Stimulated activated CD8-positive, alpha-beta memory T cell treated with anti-CD3 and anti-CD28 coated beads, Interleukin-15, amount 100 ng/mL, for 1 hour (primary cell): ENCODE results near the gene GRM3.
"Not testable (repeated sequence)": the region's sequence is repeated elsewhere in the genome, so short reads cannot be mapped to it uniquely, and the experiment has no call there.

Experiments
- DNase-seq: peaks from one replicate; pipeline ENCODE4 v3.0.0-alpha.2; 2020; ENCODE audit warnings: low read depth

Gene GRM3

DNA sequence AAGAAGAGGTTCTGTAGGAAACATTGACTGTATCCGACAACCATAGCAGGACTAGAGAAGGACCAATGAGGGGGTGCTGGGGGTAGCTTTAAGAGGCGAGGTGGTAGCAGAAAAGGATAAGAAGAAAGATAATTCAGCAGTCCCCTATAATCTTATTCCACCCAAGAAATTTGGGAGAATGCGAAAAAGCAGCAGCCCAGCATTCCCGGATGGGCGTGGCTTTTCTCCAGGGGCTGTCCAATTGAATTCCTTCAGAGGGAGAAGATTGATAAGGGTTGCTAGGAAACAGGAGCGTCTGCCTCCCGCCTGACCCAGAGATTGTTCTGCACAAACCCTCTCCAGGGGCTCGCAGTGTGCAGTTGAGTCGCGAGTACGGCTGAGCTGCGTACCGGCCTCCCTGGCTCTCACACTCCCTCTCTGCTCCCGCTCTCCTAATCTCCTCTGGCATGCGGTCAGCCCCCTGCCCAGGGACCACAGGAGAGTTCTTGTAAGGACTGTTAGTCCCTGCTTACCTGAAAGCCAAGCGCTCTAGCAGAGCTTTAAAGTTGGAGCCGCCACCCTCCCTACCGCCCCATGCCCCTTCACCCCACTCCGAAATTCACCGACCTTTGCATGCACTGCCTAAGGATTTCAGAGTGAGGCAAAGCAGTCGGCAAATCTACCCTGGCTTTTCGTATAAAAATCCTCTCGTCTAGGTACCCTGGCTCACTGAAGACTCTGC, at the start of gene GRM3:
Gene GRM3, plus strand, starts transcription at position 349 of the 721 bp plus-strand sequence. CDS start 121,237 bp downstream, outside the sequence.
- DNase-seq = no peak

DNA sequence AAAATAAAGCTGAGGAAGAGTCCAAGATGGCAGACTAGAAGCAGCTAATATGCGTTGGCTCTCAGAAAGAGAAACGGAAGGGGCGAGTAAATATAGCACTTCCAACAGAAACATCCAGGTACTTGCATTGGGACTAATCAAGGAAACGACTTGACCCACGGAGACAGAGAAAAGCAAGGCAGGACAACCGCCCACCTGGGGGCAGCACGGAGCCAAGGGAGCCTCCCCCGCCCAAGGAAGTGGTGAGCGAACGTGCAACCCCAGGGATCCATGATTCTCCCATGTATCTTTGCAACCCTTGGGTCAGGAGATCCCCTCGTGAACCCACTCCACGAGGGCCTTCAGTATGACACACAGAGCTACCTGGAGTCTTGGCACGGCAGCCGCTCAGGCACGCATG, 45.4 kb upstream of the GRM3 start:
- no peak for DNase-seq

DNA sequence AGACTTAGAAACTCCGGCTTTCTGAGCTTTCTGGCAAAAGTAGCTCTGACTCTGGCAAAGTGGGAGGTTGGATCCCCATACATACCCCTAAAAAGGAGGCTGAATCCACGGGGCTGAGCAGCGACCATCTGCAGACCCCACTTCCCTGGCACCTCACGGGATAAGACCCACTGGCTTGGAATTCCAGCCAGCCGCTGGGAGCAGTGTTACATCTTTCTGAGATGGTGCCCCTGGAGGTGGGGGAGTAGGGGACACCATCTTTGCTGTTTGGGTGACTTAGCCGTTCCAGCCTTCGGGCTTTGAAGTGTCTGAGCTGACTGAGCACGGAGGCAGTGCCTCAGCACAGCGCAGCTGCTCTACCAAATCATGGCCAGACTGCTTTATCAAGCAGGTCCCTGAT, 45.0 kb upstream of the GRM3 start:
- DNase-seq = no peak

DNA sequence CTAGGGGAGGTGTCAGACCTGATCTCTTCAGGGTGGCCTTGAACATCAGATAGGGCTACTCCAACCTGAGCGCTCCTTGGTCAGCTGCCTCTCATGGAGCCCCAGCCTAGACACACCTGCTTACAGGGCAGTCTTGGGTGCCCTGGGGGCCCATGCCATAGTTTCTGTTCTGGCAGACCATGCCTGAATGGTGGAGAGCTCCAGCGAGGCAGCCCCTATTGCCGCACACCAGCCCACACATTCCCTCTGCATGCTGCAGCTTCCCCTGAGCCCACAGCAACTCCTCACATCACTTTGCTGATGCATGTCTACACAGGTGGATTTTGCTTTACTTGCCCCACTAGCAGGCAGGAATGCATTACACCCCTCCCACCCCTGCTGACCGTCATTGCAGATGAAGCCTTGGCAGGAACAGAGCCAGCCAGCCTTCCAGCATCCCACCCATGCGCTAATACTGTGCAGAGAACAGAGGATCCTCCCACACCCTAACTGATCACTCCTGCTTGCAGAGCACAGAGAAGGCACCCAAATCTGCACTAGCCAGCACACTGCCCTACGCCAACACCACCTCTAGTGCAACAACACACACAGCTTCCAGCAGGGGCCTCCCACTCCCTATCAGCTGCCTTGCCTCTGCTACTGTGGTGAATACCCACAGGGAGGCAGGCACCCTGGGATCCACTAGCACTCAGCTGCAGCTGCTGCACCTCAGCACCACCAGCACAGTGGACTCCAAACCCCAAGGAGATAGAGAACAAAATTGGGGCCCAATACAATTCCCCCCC, 43.0 kb upstream of the GRM3 start:
- no peak for DNase-seq

DNA sequence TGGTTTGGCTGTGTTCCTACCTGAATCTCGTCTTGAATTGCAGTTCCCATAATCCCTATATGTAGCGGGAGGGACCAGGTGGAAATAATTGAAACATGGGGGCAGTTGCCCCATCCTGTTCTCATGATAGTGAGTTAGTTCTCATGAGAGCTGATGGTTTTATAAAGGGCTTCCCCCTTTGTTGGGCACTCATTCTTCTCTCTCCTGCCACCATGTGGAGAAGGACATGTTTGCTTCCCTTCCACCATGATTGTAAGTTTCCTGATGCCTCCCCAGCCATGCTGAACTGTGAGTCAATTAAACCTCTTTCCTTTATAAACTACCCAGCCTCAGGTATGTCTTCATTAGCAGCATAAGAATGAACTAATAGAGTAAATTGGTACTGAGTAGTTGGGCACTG, 28.0 kb upstream of the GRM3 start:
- not testable (repeated sequence) for DNase-seq

DNA sequence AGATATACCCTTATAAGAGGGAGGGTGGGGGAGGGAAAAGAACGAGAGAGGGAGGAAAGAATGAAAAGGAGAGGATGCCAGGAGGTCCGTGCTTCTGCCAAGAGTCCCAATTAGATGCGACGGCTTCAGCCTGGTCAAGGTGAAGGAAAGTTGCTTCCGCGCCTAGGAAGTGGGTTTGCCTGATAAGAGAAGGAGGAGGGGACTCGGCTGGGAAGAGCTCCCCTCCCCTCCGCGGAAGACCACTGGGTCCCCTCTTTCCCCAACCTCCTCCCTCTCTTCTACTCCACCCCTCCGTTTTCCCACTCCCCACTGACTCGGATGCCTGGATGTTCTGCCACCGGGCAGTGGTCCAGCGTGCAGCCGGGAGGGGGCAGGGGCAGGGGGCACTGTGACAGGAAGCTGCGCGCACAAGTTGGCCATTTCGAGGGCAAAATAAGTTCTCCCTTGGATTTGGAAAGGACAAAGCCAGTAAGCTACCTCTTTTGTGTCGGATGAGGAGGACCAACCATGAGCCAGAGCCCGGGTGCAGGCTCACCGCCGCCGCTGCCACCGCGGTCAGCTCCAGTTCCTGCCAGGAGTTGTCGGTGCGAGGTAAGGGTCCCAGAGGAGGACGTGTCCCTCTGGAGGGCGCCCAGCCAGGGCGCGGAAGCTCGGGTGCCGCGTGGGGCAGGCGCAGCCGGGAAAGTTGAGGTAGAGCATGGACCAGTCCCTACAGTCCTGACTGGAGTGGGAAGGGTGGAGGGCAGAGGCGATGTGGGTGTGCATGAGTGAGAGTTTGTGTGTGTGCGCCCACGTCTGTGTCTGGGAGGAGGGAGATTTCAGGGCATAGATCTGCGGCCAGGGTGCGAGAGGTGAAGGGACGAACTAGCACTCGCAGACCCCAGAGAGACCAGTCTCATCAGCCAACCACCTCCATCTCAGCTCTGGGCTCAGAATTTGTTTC, 844 bp downstream of the GRM3 start:
- no peak for DNase-seq

DNA sequence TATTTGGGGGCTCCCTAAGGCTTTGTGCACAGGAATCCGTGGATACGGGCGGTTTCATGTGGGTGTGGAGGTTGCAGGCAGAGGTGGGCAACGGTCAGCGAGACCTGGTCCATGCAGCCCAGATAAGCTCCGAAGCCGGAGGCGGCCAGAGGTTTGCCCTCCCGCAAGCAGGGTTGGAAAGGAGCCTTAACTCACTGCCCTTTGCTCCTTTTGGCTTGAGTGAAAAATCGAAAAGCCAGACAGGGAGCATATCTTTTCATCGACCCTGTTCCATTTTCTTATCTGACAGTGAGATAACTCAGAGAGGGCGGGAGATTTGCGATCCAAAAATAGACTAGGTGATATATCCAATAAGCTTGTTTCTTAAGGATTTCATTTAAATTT, 1.5 kb downstream of the GRM3 start:
- no peak for DNase-seq

DNA sequence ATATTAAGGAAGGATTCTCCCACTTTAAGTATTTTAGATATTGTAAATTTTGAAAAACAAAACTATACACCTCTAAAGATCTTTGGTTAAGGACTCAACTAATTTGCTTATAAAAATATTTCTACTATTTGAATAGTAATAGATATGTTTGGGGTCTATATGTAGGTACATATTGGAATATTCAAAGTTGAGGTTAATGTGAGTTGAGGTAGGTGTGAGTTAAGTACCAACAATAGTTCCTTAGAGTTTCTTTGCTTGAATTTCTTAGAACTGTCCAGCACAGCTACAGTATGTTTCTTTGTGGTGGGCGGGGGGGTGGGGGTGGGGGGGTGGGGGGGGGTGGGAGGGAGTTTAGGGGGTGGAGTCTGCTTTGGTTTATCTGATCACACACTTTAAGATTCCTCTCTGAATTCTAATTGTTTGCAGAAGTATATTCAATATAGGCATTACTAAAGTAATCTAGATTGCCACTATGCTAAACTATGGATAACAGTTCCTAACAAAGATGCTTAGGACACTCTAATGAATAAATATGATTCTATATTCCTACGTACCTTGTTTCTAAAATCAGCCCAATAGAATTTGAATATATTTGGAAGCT, 2.1 kb downstream of the GRM3 start:
- DNase-seq = no peak

DNA sequence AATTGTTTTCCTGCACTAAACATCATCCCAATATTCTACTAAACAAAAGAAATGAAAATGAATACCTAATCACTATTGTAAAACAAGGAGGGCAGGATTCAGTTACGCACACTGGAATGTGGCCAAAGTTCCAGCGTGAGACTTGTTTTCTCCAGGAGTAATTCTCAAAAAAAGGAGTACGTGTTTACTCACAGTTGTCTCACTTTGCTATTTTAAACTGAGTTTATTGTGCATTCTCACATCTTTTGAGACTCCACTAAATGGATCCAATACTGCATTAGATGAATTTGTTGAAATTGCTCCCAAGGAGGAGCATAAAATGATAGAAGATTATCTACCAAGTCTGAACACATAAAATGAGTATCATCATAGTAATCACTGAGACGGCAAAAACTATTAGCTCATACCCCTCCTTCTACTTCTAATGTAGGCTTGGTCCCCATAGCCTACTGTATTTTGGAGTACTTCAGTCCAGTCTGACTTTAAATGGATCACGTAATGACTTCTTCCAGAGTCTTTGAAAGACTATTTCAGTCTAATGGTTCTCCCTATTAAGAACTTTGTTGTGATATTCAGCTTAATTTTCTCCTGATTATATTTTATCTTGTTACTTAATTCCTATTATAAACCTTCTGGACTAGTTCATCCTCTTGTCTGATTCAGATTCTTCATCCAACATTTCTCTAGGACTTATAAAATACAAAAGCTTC, 3.8 kb downstream of the GRM3 start:
- no peak for DNase-seq

DNA sequence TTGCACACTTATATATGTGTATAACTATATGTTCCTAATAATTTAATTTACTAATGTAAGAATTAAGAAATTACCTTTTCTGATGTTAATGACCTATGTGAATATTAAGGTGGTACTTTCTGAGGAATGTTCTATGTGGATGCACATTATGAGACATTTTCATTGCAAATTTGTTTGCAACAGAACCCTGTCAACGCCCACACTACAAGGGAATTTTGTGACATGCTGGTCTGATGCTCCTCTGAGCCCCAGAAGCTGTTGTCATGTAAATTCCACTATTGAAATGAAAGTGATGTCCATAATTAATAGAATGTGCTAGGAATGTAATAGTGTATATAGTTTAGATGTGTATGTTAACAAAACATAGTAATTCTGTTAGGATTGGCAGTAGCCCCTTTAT, 4.5 kb downstream of the GRM3 start:
- no peak for DNase-seq

DNA sequence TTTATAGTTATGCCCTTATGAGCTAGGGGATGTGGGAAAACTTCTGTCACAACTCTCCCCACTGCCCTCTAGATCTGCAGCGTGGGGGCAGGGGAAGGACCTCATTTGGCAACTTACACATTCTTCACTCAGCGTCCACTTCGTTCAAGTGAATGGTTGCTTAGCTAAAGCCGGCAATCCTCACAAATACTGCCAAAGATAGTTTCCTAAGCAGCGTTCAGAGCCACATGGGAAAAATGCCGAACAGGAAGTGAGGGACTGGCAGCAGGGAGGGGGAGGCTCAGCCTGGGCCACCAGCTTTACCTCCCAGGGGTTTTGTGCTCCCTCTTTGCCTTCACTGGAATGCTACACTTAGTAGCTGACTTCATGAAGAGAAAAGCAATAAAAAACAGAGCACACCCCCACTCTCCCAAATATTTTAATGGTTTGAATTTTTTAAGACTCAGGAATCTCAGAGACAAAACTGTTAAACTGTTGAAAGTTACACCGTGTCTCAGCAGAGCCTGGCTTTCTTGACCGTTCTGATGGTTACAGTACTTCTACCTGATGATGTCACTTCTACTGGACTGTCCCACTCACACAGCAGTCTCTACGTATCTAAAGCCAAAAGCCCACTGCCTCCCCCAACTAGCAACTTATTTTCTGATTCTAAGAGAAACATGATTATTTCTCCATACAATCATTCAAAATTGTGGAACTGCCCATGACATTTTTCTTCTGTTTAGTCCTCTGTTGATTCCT, 10.4 kb downstream of the GRM3 start:
- DNase-seq = no peak

DNA sequence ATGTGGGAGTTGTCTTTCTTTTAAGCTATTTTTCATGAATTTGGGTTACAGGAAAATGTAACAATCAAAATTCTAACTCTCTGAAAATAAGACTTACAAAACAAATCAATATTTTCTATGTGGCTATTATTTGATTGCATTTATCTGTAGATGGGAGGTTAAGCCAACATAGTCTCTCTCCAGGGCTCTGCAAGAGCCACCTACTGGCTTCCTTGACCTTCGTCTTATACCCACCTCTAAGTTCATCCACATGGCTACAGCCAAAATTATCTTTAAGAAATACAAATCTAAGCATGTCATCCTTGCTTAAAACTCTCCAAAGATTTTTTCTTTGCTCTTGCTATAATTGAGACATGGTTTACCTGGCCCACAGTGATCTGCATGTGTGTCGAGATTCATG, 14.2 kb downstream of the GRM3 start:
- DNase-seq = no peak

DNA sequence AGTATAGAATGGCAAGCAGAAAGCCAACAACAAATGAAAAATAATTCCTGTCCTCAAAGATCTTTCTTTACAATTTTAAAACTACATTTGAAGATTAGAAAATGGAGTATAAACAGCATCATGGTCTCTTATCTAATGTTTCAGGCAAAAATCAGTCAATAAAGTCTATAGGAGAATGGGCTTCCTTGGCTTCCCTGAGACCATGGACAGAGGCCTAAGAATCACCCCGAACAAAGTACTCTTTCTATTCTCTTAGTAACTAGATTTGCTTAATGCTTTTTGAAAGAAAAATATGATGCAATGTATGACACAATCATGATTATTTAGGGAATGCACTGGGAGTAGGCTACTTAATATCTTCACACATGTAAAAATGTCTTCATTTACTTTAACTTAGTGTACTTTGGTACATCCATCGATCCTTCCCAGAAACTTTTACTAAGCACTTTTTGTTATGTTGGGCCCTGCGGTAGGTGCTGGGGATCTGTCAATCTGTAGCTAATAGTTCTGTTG, 17.3 kb downstream of the GRM3 start:
- DNase-seq = no peak

DNA sequence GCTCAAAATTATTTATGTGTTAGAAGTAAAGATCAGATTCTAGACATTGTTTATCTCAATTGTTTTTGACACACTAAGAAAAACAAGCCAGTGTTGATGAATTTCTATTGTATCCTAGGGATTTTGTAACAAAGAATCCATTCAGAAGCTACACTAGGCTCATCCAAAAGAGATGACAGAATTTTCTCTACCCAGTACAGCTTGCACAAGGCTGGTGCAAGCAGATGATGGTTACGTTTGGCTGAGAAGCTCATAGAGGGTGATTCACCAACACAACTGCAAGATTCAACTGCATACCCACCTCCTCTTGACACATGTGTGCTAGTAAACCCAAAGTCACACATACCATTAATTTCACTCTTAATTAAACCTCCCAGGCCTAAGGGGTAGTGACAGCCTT, 20.8 kb downstream of the GRM3 start:
- no peak for DNase-seq

DNA sequence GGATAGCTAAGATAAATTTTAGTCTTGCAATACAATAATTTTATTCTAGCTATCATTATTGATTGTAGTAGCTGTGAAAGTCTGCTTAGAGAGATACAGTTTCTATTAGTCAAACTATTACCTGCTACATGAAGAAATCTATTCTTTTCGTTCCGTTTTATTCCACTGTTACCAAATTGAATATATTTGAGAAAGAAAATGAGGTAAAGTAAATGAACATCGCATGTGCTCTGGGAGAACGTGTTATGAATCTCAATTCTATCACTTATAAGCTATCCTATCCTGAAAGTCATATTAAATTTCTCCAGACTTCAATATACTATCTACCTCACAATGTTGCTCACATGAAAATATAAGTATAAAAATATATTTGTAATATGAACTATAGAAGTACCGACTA, 21.3 kb downstream of the GRM3 start:
- no peak for DNase-seq

DNA sequence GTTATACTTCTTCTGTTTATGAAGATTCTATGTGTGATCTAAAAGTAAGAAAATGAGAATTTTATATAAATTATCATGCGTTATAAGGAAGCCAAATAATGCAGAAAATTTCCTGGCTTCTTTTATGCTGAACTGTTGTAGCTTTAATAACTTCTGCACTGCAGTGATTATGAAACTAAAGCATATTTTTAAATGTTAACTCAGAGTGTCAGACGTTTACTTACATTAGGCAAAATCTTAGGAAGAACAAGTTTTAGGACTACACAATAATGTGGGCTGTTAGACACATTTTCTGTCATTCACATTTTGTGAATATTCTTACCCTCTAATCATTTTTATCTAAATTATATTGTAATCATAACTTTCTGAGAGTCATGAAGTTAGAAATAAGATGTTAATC, 22.0 kb downstream of the GRM3 start:
- no peak for DNase-seq

DNA sequence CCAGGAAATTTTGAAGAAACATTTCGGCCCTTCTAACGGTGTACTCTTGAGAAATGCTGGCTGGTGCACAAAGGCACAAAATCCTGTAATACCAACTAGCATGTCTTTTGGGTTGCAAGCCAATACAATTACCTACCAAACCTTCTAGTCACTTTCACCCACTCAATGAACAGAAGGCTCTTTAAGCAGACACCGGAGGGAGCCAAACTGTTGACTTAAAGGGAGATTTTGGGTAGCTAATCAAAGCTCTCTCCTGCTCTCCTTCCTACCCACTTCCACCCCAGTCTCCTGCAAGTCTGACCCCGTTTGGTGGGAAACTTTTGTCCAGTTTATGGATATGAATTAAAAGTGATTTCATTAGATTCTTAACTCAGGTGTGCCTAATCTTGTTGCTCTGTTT, 24.0 kb downstream of the GRM3 start:
- no peak for DNase-seq

DNA sequence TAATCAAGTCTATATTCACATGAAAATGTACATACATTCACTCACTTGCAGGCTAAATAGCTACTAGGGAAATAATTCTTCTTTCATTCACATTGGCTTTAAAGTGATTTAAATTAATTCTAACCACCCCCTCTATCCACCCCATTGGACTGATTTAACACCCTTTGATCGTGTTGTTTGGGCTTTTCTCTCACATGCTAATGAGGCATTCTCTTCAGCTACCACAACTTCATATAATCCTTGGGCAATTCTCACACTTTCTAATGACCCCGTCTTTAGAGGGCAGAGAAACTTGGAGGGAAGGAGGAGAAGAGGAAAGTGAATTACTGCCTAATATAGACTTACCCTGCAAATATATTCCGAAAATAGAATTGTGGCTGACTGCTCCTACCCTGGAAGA, 24.6 kb downstream of the GRM3 start:
- no peak for DNase-seq

DNA sequence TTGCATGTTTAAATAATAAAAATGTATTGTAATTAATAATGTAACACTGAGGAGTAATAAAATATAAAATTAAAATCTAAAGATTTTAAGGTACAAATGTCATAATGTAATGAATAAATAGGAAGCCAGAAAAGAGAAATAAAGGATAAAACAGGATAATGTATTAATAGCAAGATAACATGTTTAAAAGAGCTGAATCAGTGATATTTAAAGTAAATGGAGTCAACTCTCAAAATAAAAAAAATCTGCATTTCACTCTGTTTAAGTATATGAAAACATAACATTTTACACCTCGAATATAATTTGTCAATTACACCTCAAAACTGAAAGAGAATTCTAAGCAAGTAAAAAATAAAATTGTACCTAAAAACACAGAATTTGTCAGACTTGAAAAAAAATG, 44.1 kb downstream of the GRM3 start:
- no peak for DNase-seq

DNA sequence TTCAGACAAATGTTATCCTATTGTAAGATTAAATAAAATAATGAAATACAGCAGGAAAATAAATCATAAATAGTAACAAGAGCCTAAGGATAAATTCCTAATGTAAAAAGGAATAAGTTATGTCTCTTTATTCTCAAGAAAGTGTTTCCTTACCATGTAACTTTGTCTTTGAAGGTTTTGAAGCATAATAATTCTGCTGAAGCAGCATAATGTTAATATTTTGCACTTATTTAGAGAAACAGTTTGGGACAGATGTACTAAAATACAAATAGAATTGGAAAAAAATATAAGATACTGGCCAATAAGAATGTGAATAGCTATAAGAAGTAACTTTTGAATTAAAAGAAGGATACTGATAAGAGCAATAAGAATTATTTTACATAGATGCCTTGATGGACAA, 45.7 kb downstream of the GRM3 start:
- no peak for DNase-seq

DNA sequence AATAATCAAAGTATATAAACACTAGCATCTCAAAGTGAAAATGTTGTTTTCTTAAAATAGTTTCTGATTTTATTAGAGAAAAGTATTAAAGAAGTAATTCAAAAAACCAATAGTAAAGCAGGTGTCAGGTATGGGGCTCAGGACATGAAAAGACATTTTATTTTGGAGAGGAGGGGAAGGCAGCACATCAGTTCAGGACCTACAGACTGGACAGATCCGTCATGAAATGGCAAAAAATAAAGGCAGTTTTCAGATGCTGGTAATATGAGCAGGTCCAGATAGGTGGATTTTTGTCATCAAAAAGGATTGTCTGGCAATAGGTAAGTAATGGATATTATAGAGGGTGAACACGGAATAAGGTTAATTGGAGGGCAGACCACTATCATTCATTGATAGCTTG, 49.0 kb downstream of the GRM3 start:
- DNase-seq = no peak
